MM.1S (cell line): ENCODE measurements around the gene PSMC4.

Experiments used
- DNase-seq: peaks from one replicate; pipeline ENCODE4 v3.0.0-alpha.2; 2015
- H2AFZ ChIP-seq: fragments of 300-600 bp; sonication (generic); 2 replicates; pipeline ENCODE4 v1.6.0; 2016; ENCODE audit warnings: antibody characterized with exemption, low read length
- H3F3A ChIP-seq: fragments of 300-600 bp; sonication (generic); 2 replicates; pipeline ENCODE4 v1.6.1; 2016; ENCODE audit warnings: mild to moderate bottlenecking, antibody characterized with exemption, low read length, moderate library complexity, mixed read lengths; ENCODE audit not compliant: insufficient read depth
- H3K27ac ChIP-seq: fragments of 300-600 bp; sonication (generic); 2 replicates; pipeline ENCODE4 v1.5.1; 2016; ENCODE audit warnings: mild to moderate bottlenecking, low read length
- H3K27me3 ChIP-seq: fragments of 300-600 bp; sonication (generic); replicated peaks from 2 replicates; pipeline ENCODE4 v1.6.0; 2016; ENCODE audit warnings: low read length; ENCODE audit not compliant: insufficient read depth
- H3K36me3 ChIP-seq: fragments of 300-600 bp; sonication (generic); replicated peaks from 2 replicates; pipeline ENCODE4 v1.6.1; 2016; ENCODE audit warnings: mild to moderate bottlenecking, low read length, mixed read lengths; ENCODE audit not compliant: insufficient read depth
- H3K4me1 ChIP-seq: fragments of 300-600 bp; sonication (generic); 2 replicates; pipeline ENCODE4 v1.6.1; 2016; ENCODE audit warnings: low read length, mixed read lengths
- H3K4me2 ChIP-seq: fragments of 300-600 bp; sonication (generic); 2 replicates; pipeline ENCODE4 v1.6.0; 2016; ENCODE audit warnings: low read depth, low read length
- H3K4me3 ChIP-seq: fragments of 300-600 bp; sonication (generic); 2 replicates; pipeline ENCODE4 v1.5.1; 2016; ENCODE audit warnings: low read length, mixed read lengths
- H3K79me2 ChIP-seq: fragments of 300-600 bp; sonication (generic); 2 replicates; pipeline ENCODE4 v1.6.1; 2016; ENCODE audit warnings: mixed run types, low read length, mixed read lengths
- H3K9ac ChIP-seq: fragments of 300-600 bp; sonication (generic); 2 replicates; pipeline ENCODE4 v1.6.1; 2016; ENCODE audit warnings: low read length, mixed read lengths
- H3K9me2 ChIP-seq: fragments of 300-600 bp; sonication (generic); replicated peaks from 2 replicates; pipeline ENCODE4 v1.6.1; 2016; ENCODE audit warnings: mild to moderate bottlenecking, low read length, mixed read lengths; ENCODE audit not compliant: insufficient read depth
- H3K9me3 ChIP-seq: fragments of 300-600 bp; sonication (generic); replicated peaks from 2 replicates; pipeline ENCODE4 v1.6.1; 2016; ENCODE audit warnings: mild to moderate bottlenecking, low read length, mixed read lengths; ENCODE audit not compliant: insufficient read depth
- H4K20me1 ChIP-seq: fragments of 300-600 bp; sonication (generic); 2 replicates; pipeline ENCODE4 v1.6.1; 2016; ENCODE audit warnings: mild to moderate bottlenecking, low read length, moderate library complexity, mixed read lengths; ENCODE audit not compliant: insufficient read depth
- EZH2 ChIP-seq: fragments of 300-600 bp; sonication (generic); optimal IDR thresholded peaks from 2 replicates; pipeline ENCODE3; 2017; ENCODE audit warnings: low read depth, mild to moderate bottlenecking, antibody characterized with exemption, low read length, mixed read lengths
- EZH2phosphoT487 ChIP-seq: fragments of 300-600 bp; sonication (generic); IDR thresholded peaks from 2 replicates; pipeline ENCODE4 v1.6.1; 2018; ENCODE audit warnings: antibody characterized with exemption, low read length
- TF ChIP-seq, protein P1 (sequence below): fragments of 300-600 bp; sonication (generic); IDR thresholded peaks from 2 replicates; pipeline ENCODE4 v1.5.1; 2016; ENCODE audit warnings: antibody characterized with exemption, low read length, mixed read lengths

PSMC4 gene

DNA sequence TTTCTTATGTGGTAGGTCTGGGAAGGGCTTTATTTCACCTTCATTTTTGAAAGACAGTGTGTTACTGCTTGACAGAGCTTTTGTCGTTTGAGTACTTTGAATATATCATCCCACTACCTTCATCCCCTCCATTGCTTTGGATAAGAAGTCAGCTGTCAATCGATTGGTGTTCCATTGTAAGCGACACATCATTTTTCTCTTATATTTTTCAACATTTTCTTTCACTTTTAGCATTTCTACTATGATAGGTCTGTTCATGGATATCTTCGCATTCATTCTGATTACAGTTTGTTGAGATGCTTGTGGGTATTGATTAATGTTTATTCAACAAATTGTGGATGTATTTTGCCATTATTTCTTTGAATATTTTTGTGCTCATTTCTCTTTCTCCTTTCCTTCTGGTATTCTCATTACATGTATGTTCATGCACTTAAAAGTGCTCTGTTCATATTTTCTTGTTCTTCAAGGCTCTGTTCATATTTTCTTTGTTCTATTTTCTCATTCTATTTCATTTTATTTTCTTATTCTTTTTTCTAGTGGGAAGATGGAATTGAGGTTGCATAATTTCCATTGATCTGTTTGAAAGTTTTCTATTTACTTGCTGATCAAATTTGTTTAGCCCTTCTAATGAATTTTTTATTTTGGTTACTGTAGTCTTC, 55.1 kb downstream of the PSMC4 start:
- Histone ChIP-seq H3K9ac (no peak overlapping the region), H3K9me3 (no peaks in the 10 kb centered on the region), H3K27me3 (no peaks in the 10 kb centered on the region), H3K4me3 (no peak overlapping the region), H3K27ac (no peak overlapping the region), H3F3A (no peaks in the 10 kb centered on the region), H3K4me1 (no peaks in the 10 kb centered on the region), H2AFZ (no peak overlapping the region), H4K20me1 (no peaks in the 10 kb centered on the region), H3K9me2 (no peaks in the 10 kb centered on the region), H3K79me2 (no peaks in the 10 kb centered on the region), H3K36me3 (no peaks in the 10 kb centered on the region), H3K4me2 (no peak overlapping the region)
- no peak for DNase-seq
- TF ChIP-seq EZH2: no peak
- no peak for TF ChIP-seq EZH2phosphoT487
- TF ChIP-seq, protein P1, sequence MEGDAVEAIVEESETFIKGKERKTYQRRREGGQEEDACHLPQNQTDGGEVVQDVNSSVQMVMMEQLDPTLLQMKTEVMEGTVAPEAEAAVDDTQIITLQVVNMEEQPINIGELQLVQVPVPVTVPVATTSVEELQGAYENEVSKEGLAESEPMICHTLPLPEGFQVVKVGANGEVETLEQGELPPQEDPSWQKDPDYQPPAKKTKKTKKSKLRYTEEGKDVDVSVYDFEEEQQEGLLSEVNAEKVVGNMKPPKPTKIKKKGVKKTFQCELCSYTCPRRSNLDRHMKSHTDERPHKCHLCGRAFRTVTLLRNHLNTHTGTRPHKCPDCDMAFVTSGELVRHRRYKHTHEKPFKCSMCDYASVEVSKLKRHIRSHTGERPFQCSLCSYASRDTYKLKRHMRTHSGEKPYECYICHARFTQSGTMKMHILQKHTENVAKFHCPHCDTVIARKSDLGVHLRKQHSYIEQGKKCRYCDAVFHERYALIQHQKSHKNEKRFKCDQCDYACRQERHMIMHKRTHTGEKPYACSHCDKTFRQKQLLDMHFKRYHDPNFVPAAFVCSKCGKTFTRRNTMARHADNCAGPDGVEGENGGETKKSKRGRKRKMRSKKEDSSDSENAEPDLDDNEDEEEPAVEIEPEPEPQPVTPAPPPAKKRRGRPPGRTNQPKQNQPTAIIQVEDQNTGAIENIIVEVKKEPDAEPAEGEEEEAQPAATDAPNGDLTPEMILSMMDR: no peak

DNA sequence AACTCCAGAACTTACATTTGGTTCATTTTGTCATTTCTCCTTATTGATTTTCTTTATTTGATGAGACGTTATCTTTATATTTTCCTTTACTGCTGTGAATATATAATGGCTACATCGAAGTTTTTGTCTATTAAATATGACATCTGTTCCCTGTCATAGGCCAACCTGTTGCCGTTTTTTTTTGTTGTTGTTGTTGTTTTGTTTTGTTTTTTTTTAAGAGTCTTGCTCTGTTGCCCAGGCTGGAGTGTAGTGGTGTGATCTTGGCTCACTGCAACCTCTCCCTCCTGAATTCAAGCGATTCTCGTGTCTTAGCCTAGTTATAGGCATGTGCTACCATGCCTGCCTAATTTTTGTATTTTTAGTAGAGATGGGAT, 55.6 kb downstream of the PSMC4 start:
- Histone ChIP-seq H3K4me2 (no peak overlapping the region), H3K27ac (no peak overlapping the region), H3K9me2 (no peaks in the 10 kb centered on the region), H3K79me2 (no peaks in the 10 kb centered on the region), H3K4me3 (no peak overlapping the region), H2AFZ (no peak overlapping the region), H3K36me3 (no peaks in the 10 kb centered on the region), H3F3A (no peaks in the 10 kb centered on the region), H3K9me3 (no peaks in the 10 kb centered on the region), H3K9ac (no peak overlapping the region), H3K27me3 (no peaks in the 10 kb centered on the region), H4K20me1 (no peaks in the 10 kb centered on the region), H3K4me1 (no peaks in the 10 kb centered on the region)
- no peak for DNase-seq
- TF ChIP-seq EZH2phosphoT487 (no peak), EZH2 (no peak)
- TF ChIP-seq, protein P1: no peak
